Stomach (tissue), 4 donors: ENCODE data around the gene PIBF1.

Experiments used
- CTCF ChIP-seq, 7 experiments: fragments of 450-650 bp in 4 of 7; fragments of 200-600 bp in 3 of 7; sonication (generic) in 3 of 7; IDR thresholded peaks; one replicate each; pipeline ENCODE4 v1.5.1; 2016 to 2019; ENCODE audit warnings: antibody characterized with exemption in 7 of 7, control low read depth in 2 of 7, mild to moderate bottlenecking in 1 of 7
- EP300 ChIP-seq: sonication (generic); formaldehyde crosslinking; IDR thresholded peaks from one replicate; pipeline ENCODE4 v1.6.1; 2017; ENCODE audit warnings: antibody characterized with exemption
- POLR2A ChIP-seq, 4 donors: fragments of 450-650 bp; IDR thresholded peaks; one replicate each; pipeline ENCODE4 v1.6.1; 2016; ENCODE audit warnings: antibody characterized with exemption in 4 of 4, control low read depth in 2 of 4, mild to moderate bottlenecking in 1 of 4, moderate library complexity in 1 of 4

GRCh38 chr13:73045031-73045430 is 263.1 kb downstream of the PIBF1 start:
- TF ChIP-seq CTCF (IDR thresholded peaks at IDR 0.05), result no peak
- TF ChIP-seq EP300, result no peak
- TF ChIP-seq POLR2A (IDR thresholded peaks at IDR 0.05), result no peak
